Measurements from ENCODE around the gene DIRAS1. TPM values are rescaled to one million over a fixed set of nuclear protein-coding genes. Genes with fewer than 3 reads are reported as not detected.

The DIRAS1 gene
- total and polyA plus RNA-seq, 2 experiments from 2014 or later: 2.6 to 4.9 TPM

DNA sequence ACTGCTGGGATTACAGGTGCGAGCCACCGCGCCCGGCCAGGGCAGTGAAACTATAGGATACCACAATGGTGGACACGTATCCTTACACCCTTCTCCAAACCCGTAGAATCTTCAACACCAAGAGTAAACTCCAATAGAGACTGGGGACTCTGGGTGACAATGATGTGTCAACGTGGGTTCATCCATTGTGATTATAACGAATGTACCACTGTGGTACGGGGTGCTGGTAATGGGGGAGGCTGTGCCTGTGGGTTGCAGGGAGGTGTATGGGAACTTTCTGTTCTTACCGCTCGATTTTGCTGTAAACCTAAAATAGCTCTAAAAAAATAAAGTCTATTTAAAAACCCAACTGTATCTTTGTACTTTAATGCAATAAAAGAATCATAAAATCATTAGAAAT is 30.3 kb downstream of the DIRAS1 start:
- no peaks in the 10 kb centered on the region for H3K79me2 ChIP-seq (ENCODE audit: insufficient read depth)
- H3K9ac ChIP-seq: no peak overlapping the region
- no peak overlapping the region for H3K27ac ChIP-seq
- H3K4me1 ChIP-seq (ENCODE audit: insufficient read depth): no peaks in the 10 kb centered on the region
- no peaks in the 10 kb centered on the region for H3K36me3 ChIP-seq (ENCODE audit: low read depth)
- H3K27me3 ChIP-seq (replicated peaks; ENCODE audit: insufficient read depth): peaks cover 3% of the 10 kb centered on the region; the same call in 1 of the 2 replicates
- no peaks in the 10 kb centered on the region for H3F3A ChIP-seq (ENCODE audit: insufficient read depth)
- no peak overlapping the region for H3K4me2 ChIP-seq (ENCODE audit: unreplicated experiment)
- no peak overlapping the region for H3K4me3 ChIP-seq
- DNase-seq: no peak
- no peak for TF ChIP-seq EZH2phosphoT487 (IDR thresholded peaks at IDR 0.05; ENCODE audit: insufficient read depth, low read depth)
- no peak for TF ChIP-seq EZH2 (IDR thresholded peaks at IDR 0.05; ENCODE audit: insufficient read depth, poor library complexity, severe bottlenecking)
- no peak overlapping the region for H2AFZ ChIP-seq
- no peaks in the 10 kb centered on the region for H4K20me1 ChIP-seq (ENCODE audit: insufficient read depth)
- no peaks in the 10 kb centered on the region for H3K9me3 ChIP-seq (ENCODE audit: low read depth)
- 65 to 72% methylated on average over 11 of the region's 11 CpGs for WGBS, 2 experiments (ENCODE audit: low coverage in 1 of 2, low lambda C conversion rate in 2 of 2, missing lambda C conversion rate in 2 of 2)
- in situ Hi-C loops (cut with MboI): no loop called here
- H3K9me2 ChIP-seq (ENCODE audit: insufficient read depth): no peaks in the 10 kb centered on the region

DNA sequence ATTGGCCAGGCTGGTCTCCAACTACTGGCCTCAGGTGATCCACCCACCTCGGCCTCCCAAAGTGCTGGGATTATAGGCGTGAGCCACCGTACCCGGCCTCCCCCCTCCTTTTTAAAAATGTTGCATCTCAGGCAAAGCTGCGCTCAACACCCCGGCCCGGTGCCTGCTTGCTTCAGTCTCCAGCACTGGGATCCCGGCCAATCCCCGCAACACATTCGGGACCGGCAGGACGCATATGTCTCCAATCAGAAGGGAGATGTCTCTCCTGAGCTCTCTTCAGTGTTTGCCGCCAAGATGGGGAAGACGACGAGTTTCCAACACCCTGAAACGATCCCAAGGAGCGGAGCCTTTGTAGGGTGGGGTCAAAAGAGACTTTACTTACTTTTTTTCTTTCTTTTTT is 34.8 kb downstream of the DIRAS1 start:
- H3K27me3 ChIP-seq (replicated peaks; ENCODE audit: insufficient read depth): no peaks in the 10 kb centered on the region; the same call in 1 of the 2 replicates
- no peak for DNase-seq
- no peaks in the 10 kb centered on the region for H3K9me3 ChIP-seq (ENCODE audit: low read depth)
- no peak overlapping the region for H3K4me3 ChIP-seq
- no peaks in the 10 kb centered on the region for H4K20me1 ChIP-seq (ENCODE audit: insufficient read depth)
- no peaks in the 10 kb centered on the region for H3K79me2 ChIP-seq (ENCODE audit: insufficient read depth)
- H3K9ac ChIP-seq: no peak overlapping the region
- in situ Hi-C loops (cut with MboI): no loop called here
- TF ChIP-seq EZH2phosphoT487 (IDR thresholded peaks at IDR 0.05; ENCODE audit: insufficient read depth, low read depth) (no peak), EZH2 (IDR thresholded peaks at IDR 0.05; ENCODE audit: insufficient read depth, poor library complexity, severe bottlenecking) (no peak)
- H3K36me3 ChIP-seq (ENCODE audit: low read depth): no peaks in the 10 kb centered on the region
- WGBS, 2 experiments (ENCODE audit: low coverage in 1 of 2, low lambda C conversion rate in 2 of 2, missing lambda C conversion rate in 2 of 2): 25% methylated on average over 17 of the region's 17 CpGs
- no peak overlapping the region for H3K4me2 ChIP-seq (ENCODE audit: unreplicated experiment)
- no peaks in the 10 kb centered on the region for H3F3A ChIP-seq (ENCODE audit: insufficient read depth)
- H3K27ac ChIP-seq: no peak overlapping the region
- H3K4me1 ChIP-seq (ENCODE audit: insufficient read depth): no peaks in the 10 kb centered on the region
- H2AFZ ChIP-seq: no peak overlapping the region
- no peaks in the 10 kb centered on the region for H3K9me2 ChIP-seq (ENCODE audit: insufficient read depth)

DNA sequence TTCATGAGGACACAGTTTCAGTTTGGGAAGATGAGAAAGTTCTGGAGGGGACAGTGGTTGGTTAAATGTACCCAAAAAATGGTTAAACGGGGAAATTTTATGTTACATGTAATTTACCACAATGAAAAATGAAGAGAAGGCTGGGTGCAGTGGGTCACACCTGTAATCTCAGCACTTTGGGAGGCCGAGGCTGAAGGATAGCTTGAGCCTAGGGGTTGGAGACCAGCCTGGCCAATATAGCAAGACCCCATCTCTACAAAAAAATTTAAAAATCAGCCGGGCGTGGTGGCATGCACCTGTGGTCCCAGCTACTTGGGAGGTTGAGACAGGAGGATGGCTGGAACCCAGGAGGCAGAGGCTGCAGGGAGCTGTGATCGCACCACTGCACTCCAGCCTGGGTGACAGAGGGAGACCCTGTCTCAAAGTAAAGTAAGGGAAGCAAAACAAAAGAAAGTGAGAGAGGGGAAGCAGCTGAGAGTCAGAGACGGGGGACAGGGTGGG is 35.9 kb downstream of the DIRAS1 start:
- Histone ChIP-seq H3K4me3 (no peak overlapping the region), H3K27ac (no peak overlapping the region), H2AFZ (no peak overlapping the region), H3K36me3 (ENCODE audit: low read depth) (no peaks in the 10 kb centered on the region), H3K9me3 (ENCODE audit: low read depth) (no peaks in the 10 kb centered on the region), H3K9ac (no peak overlapping the region), H3K9me2 (ENCODE audit: insufficient read depth) (no peaks in the 10 kb centered on the region), H3F3A (ENCODE audit: insufficient read depth) (no peaks in the 10 kb centered on the region), H3K27me3 (replicated peaks; ENCODE audit: insufficient read depth) (no peaks in the 10 kb centered on the region; the same call in 1 of the 2 replicates), H3K79me2 (ENCODE audit: insufficient read depth) (no peaks in the 10 kb centered on the region), H3K4me1 (ENCODE audit: insufficient read depth) (no peaks in the 10 kb centered on the region), H4K20me1 (ENCODE audit: insufficient read depth) (no peaks in the 10 kb centered on the region), H3K4me2 (ENCODE audit: unreplicated experiment) (no peak overlapping the region)
- no peak for TF ChIP-seq EZH2 (IDR thresholded peaks at IDR 0.05; ENCODE audit: insufficient read depth, poor library complexity, severe bottlenecking)
- TF ChIP-seq EZH2phosphoT487 (IDR thresholded peaks at IDR 0.05; ENCODE audit: insufficient read depth, low read depth): no peak
- DNase-seq: no peak
- 68 to 70% methylated on average over 6 of the region's 6 CpGs for WGBS, 2 experiments (ENCODE audit: low coverage in 1 of 2, low lambda C conversion rate in 2 of 2, missing lambda C conversion rate in 2 of 2)
- in situ Hi-C loops (cut with MboI): no loop called here

DNA sequence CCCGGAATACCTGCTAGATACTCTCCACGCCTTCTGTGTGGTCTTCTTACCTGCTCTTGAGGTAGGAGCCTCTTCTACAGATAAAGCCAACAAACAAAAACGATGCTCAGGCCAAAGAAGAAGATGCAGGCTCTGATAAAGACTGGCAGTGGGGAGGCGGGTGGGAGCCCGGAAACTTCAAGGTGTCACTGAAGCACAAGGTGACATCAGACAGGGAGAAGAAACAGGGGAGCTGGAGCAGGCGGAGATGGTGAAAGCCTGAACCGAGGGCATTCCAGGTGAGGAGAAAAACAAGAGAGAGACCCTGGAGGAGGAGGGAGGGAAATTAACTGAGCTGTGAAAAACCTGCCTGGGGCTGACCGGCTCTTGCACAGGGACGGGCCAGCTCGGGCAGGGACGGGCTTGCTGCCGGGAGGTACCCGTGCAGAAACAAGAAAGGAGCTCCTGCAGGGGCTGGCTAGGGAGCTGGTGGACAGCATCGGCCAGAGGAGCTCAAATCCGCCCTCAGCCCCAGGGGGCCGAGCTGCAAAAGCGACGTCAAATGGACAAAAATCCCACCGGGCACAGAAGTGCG is 37.7 kb downstream of the DIRAS1 start:
- Histone ChIP-seq H3K27me3 (replicated peaks; ENCODE audit: insufficient read depth) (peaks cover 11% of the 10 kb centered on the region; the same call in 1 of the 2 replicates), H3K4me2 (ENCODE audit: unreplicated experiment) (no peak overlapping the region), H3K9ac (no peak overlapping the region), H3K79me2 (ENCODE audit: insufficient read depth) (no peaks in the 10 kb centered on the region), H3K4me3 (no peak overlapping the region), H3K36me3 (ENCODE audit: low read depth) (no peaks in the 10 kb centered on the region), H3K9me2 (ENCODE audit: insufficient read depth) (no peaks in the 10 kb centered on the region), H3K9me3 (ENCODE audit: low read depth) (no peaks in the 10 kb centered on the region), H3K27ac (no peak overlapping the region), H4K20me1 (ENCODE audit: insufficient read depth) (no peaks in the 10 kb centered on the region), H3F3A (ENCODE audit: insufficient read depth) (no peaks in the 10 kb centered on the region), H2AFZ (no peak overlapping the region), H3K4me1 (ENCODE audit: insufficient read depth) (no peaks in the 10 kb centered on the region)
- WGBS, 2 experiments (ENCODE audit: low coverage in 1 of 2, low lambda C conversion rate in 2 of 2, missing lambda C conversion rate in 2 of 2): 77 to 79% methylated on average over 20 of the region's 20 CpGs
- TF ChIP-seq EZH2phosphoT487 (IDR thresholded peaks at IDR 0.05; ENCODE audit: insufficient read depth, low read depth) (no peak), EZH2 (IDR thresholded peaks at IDR 0.05; ENCODE audit: insufficient read depth, poor library complexity, severe bottlenecking) (no peak)
- in situ Hi-C loops (cut with MboI): no loop called here
- DNase-seq: no peak
